ENCODE results near the gene RNASET2.

DNA sequence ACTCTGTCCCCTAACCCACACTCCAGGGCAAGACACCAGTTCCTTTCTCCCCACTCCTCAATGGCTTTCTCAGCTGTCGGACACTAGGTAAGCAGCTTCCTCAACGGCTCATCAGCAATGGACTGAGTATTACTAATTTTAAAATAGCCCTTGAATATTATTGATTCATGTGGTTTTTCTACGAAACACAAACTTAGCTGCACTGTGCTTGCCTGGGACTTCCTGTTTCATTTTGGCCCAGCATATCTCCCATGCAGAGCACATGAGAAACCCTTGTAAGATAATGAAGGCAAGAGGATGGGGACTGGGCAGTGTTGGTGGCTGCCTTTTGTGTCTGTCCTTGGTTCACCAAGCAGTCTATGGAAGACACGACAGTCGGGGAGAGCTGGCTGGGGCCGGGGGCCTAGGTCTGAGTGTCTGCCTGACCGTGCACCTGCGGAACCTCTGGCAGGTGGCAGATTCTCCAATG is 48.9 kb downstream of the RNASET2 start:
- TF ChIP-seq, protein P1, sequence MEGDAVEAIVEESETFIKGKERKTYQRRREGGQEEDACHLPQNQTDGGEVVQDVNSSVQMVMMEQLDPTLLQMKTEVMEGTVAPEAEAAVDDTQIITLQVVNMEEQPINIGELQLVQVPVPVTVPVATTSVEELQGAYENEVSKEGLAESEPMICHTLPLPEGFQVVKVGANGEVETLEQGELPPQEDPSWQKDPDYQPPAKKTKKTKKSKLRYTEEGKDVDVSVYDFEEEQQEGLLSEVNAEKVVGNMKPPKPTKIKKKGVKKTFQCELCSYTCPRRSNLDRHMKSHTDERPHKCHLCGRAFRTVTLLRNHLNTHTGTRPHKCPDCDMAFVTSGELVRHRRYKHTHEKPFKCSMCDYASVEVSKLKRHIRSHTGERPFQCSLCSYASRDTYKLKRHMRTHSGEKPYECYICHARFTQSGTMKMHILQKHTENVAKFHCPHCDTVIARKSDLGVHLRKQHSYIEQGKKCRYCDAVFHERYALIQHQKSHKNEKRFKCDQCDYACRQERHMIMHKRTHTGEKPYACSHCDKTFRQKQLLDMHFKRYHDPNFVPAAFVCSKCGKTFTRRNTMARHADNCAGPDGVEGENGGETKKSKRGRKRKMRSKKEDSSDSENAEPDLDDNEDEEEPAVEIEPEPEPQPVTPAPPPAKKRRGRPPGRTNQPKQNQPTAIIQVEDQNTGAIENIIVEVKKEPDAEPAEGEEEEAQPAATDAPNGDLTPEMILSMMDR (IDR thresholded peaks at IDR 0.05; ENCODE audit: insufficient read depth, low read depth, low read length), result no peak
- no peak for TF ChIP-seq EZH2 (IDR thresholded peaks at IDR 0.05; ENCODE audit: insufficient read depth, low read length)

Data from astrocyte (in vitro differentiated cells and primary cell).